Stomach (tissue), 4 donors: ENCODE results near the gene CPA5.

Experiments used
- EP300 ChIP-seq: sonication (generic); formaldehyde crosslinking; IDR thresholded peaks from one replicate; pipeline ENCODE4 v1.6.1; 2017; ENCODE audit warnings: antibody characterized with exemption
- POLR2A ChIP-seq, 4 donors: fragments of 450-650 bp; IDR thresholded peaks; one replicate each; pipeline ENCODE4 v1.6.1; 2016; ENCODE audit warnings: antibody characterized with exemption in 4 of 4, control low read depth in 2 of 4, mild to moderate bottlenecking in 1 of 4, moderate library complexity in 1 of 4
- TF ChIP-seq, protein P1 (sequence below), 7 experiments: fragments of 450-650 bp in 4 of 7; fragments of 200-600 bp in 3 of 7; sonication (generic) in 3 of 7; IDR thresholded peaks; one replicate each; pipeline ENCODE4 v1.5.1; 2016 to 2019; ENCODE audit warnings: antibody characterized with exemption in 7 of 7, control low read depth in 2 of 7, mild to moderate bottlenecking in 1 of 7

DNA sequence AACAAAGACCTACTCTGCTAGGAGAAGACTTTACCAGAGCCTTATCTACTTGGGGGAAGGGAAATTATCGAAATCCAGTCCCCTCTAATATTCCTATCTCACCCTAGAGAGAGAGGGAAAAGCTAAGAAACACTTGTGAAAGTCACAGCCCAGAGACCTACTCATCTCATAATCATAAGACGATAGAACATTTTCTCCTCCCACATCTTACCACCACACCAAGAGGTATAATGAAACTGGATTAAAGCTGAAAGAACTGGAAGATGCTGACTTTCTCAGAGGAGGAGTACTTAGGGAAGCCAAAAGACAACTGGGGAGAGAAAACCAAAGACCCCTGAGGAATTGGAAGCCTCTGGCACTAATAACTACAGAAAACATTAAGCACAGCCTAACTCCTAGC lies 10.8 kb upstream of the CPA5 start:
- TF ChIP-seq, protein P1, sequence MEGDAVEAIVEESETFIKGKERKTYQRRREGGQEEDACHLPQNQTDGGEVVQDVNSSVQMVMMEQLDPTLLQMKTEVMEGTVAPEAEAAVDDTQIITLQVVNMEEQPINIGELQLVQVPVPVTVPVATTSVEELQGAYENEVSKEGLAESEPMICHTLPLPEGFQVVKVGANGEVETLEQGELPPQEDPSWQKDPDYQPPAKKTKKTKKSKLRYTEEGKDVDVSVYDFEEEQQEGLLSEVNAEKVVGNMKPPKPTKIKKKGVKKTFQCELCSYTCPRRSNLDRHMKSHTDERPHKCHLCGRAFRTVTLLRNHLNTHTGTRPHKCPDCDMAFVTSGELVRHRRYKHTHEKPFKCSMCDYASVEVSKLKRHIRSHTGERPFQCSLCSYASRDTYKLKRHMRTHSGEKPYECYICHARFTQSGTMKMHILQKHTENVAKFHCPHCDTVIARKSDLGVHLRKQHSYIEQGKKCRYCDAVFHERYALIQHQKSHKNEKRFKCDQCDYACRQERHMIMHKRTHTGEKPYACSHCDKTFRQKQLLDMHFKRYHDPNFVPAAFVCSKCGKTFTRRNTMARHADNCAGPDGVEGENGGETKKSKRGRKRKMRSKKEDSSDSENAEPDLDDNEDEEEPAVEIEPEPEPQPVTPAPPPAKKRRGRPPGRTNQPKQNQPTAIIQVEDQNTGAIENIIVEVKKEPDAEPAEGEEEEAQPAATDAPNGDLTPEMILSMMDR (IDR thresholded peaks at IDR 0.05): no peak
- TF ChIP-seq POLR2A (IDR thresholded peaks at IDR 0.05): no peak
- no peak for TF ChIP-seq EP300
